ENCODE measurements around the gene SCAP.
"Not testable (repeated sequence)": the region's sequence is repeated elsewhere in the genome, so short reads cannot be mapped to it uniquely, and the experiment has no call there.

The SCAP gene

DNA sequence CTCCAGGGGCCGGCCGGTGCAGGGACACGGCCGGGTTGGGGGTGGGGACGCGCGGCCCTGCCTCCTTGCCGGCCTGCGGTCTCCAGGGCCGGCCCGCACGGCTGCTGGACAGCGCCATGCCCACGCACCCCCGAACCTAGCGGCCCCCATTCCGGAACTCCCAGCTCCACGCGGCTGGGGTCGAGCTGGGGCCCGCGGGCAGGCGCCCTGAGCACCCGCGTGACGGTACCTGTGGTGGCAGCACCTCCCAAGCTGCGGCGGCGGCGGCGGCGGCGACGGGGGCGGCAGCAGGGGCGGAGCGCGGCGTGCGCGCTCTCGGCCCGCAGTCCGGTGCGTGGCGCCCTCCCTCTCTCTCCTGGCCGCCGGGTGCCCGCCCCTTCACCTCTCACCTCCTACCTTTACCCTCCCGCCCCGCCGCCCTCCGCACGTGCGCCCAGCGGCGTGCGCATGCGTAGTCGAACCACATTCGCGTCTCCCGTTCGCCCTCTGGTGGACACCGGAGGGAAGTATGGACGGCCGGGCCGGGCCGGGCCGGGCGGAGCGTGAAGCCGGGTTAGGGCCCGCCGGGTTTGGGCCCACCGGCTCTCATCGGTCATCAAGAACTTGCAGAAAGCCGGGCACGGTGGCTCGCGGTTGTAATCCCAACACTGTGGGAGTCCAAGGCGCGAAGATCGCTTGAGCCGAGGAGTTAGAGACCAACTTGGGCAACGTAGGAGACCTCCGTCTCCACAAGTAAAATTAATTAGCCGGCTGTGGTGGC lies at the start of gene SCAP:
SCAP (minus strand) TSS at position 372 of the 760 bp plus-strand sequence. CDS start 32,948 bp downstream, outside the sequence.
- peak within 1 kb of the TSS; percentile 95 for H3K4me3 ChIP-seq (ENCODE audit: low read depth, low read length)

DNA sequence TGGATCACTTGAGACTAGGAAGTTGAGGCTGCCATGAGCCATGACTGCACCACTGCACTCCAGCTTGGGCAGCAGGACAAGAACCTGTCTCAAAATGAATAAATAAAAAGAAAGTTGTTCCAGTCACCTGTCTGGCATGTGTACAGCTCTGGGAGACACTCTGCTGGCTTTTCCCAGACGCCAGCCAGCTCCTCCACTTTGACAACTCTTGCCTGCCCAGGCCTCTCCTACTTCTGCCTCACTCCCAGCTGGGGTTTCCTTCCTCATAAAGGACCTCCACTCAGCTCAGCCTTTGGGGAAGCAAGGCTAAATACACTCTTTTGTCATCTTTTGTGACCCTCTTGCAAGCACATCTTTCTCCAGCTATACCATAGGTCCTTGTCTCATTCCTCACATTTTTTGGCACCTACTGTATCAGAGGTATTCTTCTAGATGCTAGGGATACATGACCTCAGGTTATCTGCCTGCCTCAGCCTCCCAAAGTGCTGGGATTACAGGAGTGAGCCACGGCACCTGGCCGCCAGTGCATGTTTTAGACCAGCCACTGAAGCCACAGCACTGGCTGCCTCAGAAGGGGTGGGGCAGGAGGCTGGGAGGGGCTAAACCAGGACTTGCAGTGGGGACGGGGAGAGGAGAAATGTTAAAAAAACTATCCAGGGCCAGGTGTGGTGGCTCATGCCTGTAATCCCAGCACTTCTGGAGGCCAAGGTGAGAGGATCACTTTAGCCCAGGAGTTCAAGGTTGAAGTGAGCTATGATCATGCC lies 47.8 kb upstream of the SCAP start:
- no peak overlapping the region for H3K4me3 ChIP-seq (ENCODE audit: low read depth, low read length)

GRCh38 chr3:47522082-47522987 lies 46.6 kb upstream of the SCAP start:
- no peak overlapping the region for H3K4me3 ChIP-seq (ENCODE audit: low read depth, low read length)

GRCh38 chr3:47520756-47521155 lies 45.0 kb upstream of the SCAP start:
- H3K4me3 ChIP-seq (ENCODE audit: low read depth, low read length), result no peak overlapping the region

- no peak overlapping the region for H3K4me3 ChIP-seq (ENCODE audit: low read depth, low read length)
These were observed 42.2 kb upstream of the SCAP start for GRCh38 chr3:47517937-47518336.

GRCh38 chr3:47515864-47516319 lies 40.2 kb upstream of the SCAP start:
- no peak overlapping the region for H3K4me3 ChIP-seq (ENCODE audit: low read depth, low read length)

DNA sequence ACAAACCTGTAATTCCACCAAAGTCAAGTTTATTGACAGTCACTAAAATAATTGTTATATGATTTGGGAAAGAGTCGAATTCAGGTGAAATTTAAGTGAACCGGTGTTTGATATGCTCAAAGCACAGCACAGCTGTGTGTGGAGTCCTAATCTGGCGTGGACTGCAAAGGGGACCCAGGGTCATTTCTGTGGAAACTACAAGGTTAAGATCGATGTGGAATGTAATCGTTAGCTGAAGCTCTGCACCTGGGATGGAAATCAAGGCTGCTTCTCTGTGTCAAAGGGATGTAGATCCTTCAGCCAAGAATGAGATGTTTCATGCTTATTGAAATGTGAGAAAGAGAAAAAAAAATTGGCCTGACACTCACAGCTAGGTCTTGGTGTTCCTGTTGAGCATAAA lies 39.4 kb upstream of the SCAP start:
- no peak overlapping the region for H3K4me3 ChIP-seq (ENCODE audit: low read depth, low read length)

- peak within 1 kb of the TSS; percentile 83 for H3K4me3 ChIP-seq (ENCODE audit: low read depth, low read length)
These were observed 37.6 kb upstream of the SCAP start, which contains the start of gene ELP6 for GRCh38 chr3:47513125-47513929. TSS of gene ELP6 (minus strand) at chr3:47513712. CDS start at chr3:47513590, 122 bp downstream.

DNA sequence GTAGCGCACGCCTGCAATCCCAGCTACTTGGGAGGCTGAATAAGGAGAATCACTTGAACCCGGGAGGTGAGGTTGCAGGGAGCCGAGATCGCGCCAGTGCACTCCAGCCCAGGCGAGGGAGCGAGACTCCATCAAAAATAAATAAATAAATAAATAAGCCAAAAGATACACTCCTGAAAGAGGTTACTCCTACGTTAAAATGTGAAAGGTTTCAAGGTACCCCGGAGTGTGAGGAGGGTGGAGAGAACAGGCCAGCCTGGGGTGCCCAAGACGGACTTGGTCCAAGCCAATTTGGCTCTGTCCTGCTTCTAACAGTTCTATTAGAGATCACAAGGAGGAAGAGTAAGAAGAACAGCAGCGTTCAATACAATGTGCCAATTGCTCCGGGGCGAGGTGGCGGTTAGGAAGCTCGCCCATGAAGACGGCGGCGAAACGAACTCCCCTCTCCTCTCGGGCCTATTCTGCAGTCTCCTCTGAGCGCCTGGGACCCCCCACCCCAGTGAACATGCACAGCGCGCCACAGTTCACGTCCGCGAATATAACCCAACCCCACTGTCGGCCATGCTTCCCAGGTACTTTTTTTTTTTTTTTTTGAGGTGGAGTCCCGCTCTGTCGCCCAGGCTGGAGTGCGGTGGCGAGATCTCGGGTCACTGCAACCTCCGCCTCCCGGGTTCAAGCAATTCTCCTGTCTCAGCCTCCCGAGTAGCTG lies 36.8 kb upstream of the SCAP start:
- H3K4me3 ChIP-seq (ENCODE audit: low read depth, low read length), result peak overlapping the region; percentile 83

DNA sequence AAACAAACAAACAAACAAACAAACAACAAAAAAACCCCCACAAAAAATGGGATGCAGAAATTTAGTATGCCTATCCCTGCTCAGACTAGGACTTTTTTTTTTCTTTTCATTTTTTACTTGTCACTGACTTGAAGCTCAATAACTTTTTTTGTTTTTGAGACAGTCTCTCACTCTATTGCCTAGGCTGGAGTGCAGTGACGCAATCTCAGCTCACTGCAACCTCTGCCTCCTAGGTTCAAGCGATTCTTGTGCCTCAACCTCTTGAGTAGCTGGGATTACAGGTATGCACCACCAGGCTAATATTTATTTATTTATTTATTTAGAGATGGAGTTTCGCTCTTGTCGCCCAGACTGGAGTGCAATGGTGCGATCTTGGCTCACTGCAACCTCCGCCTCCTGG lies 29.5 kb upstream of the SCAP start:
- H3K4me3 ChIP-seq (ENCODE audit: low read depth, low read length), result not testable (repeated sequence)

DNA sequence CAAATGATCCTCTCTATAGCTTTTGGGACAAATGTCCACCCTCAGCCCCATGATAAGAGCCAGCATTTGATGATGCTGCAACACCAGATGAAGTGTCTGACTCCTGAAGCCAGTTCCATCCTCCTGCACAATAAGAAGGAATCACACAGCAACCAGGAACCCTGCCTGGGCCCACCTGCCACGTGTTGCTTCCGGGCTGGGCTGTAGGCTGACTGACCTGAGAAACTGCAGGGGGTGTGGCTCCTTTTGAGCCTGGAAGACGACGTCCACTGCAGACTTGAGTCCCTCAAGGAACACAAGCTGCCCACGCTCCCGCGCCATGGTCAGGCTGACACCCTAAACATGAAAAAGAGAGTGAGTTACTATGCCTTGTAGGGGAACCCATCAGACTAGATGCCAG lies 28.4 kb upstream of the SCAP start:
- H3K4me3 ChIP-seq (ENCODE audit: low read depth, low read length), result no peak overlapping the region

DNA sequence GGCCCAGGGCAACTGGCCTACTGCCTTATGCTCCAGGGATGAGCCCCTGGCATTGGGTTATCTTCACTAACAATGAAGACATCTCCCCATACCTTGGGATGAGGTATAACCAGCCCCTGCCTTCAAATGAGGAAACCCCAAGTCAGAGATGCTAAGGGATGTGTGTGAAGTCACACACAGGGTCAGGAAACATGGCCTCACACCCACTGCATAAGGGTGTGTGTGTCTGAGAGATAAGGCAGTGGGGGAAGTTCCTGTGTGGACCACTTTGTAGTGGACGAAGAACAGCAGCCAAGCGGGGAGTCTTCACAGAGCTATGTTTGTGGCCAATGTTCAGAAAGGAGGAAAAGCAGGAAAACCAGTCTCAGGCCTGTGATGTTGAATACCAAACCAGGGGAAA lies 27.3 kb upstream of the SCAP start:
- H3K4me3 ChIP-seq (ENCODE audit: low read depth, low read length), result no peak overlapping the region

DNA sequence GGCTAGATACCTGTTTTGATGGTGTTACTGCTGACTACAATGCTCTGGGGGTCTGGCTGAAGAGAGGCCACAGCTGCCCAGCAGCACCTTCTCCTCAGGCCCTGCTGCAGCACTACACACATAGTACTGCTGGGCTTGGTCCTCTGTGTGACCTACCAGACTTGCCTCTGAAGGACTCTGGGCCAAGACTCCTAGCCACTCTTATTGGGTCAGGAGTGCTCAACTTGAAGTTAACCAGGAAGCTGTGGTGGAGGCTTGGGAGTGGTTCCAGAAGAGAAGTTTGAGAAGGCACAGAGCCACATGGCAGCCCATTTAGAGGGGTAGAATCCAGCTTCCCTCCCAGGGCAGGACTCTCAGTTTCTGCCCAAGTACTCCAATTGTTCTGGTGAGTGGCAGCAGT lies 21.2 kb upstream of the SCAP start:
- H3K4me3 ChIP-seq (ENCODE audit: low read depth, low read length), result no peak overlapping the region

DNA sequence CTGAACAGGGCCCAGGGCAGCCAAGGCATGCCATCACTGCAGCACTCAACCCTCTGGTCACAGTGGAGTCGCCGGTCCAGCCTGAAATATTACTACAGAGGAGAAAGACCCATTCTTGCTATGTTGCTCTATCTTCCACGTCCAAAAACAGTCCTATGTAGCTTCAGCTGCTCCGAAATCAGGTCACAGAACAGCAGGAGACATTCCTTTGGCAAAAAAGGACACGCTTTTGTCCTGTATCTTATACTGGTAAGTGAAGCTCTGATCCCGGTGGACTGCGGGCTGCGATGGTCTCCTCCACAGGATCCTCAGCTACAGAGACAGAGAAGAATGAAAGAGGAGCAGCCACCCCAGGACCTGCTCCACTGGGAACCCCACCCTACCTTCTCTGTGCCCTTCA lies 20.1 kb upstream of the SCAP start:
- H3K4me3 ChIP-seq (ENCODE audit: low read depth, low read length), result no peak overlapping the region

- H3K4me3 ChIP-seq (ENCODE audit: low read depth, low read length), result no peak overlapping the region
These were observed 19.4 kb upstream of the SCAP start for GRCh38 chr3:47495111-47495510.

DNA sequence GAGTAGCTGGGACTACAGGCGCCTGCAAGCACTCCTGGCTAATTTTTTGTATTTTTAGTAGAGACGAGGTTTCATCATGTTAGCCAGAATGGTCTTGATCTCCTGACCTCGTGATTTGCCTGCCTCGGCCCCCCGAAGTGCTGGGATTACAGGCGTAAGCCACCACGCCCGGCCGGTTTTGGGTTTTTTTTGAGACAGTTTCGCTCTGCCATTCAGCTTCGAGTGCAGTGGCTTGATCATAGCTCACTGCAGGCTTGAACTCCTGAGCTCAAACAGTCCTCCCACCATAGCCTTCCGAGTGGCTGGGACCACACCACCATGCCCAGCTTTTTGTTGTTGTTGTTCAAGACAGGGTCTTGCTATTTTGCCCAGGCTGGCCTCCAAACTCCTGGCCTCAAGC lies 16.0 kb upstream of the SCAP start:
- no peak overlapping the region for H3K4me3 ChIP-seq (ENCODE audit: low read depth, low read length)

DNA sequence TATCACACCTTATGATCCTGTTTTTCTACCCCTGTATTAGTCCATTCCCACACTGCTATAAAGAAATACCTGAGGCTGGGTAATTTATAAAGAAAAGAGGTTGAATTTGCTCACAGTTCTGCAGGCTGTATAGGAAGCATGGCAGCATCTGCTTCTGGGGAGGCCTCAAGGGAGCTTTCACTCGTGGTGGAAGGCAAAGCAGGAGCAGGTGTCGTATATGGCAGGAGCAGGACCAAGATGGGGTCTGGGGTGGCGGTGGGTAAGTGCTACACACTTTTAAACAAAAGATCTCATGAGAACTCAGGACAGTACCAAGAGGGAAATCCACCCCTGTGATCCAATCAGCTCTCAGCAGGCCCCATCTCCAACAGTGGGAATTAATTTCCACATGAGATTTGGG lies 15.4 kb upstream of the SCAP start:
- no peak overlapping the region for H3K4me3 ChIP-seq (ENCODE audit: low read depth, low read length)

DNA sequence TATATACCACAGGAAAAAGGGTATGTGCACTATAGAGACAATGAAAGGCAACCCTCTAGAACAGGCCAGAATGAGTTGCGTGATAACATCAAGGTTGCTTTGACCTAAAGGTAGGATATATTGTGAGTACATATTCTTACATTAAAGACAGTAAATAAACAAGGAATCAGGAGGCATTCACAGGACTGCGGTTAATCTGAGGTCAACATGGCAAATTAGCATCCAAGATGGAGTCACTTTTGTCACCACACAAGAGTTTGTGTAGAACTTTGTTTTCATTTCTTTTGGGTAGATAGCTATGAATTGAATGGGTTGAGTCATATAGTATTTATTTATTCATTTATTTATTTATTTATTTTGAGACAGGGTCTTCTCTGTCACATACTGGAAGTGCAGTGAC lies 11.5 kb upstream of the SCAP start:
- no peak overlapping the region for H3K4me3 ChIP-seq (ENCODE audit: low read depth, low read length)

DNA sequence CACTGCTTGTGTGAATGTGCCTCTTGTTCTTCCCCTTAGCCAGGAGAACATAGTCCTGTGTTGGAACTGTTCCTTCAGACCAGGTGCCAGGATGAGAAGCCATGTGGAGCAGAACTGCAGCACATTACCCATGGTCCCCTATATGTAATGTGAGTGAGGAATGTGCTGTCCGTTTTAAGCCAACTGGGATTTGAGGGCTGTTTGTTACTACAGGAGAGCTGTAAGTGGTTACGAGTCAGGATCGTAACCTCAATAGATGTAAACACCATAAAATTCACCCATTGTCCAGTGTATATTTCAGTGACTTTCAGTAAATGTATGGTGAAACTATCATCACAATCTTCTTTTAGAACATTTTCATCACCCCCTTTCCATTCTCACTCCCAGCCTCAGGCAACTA lies 10.1 kb upstream of the SCAP start:
- H3K4me3 ChIP-seq (ENCODE audit: low read depth, low read length), result no peak overlapping the region

DNA sequence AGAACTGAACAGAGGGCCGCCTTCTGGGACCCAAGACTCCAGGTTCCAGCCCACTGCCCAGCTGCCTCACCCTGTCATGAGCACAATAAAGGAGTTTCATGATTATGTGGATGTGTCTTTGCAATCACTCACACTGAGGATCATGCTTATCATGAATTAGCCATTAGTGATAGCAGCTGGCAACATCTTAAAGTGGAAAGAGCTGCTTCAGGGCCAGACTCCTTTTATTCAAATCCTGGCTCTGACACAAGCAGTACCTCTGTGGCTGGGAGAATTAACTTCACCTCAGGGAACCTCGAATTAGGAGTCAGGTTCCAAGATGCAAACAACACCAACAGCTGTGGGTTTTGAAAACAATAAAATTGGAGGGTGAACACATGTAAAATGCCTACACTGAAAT lies 6.6 kb upstream of the SCAP start:
- H3K4me3 ChIP-seq (ENCODE audit: low read depth, low read length), result no peak overlapping the region
